ENCODE data around the gene RCAN2. TPM values are rescaled to one million over a fixed set of nuclear protein-coding genes. Genes with fewer than 3 reads are reported as not detected.

RCAN2 gene
- total and polyA plus RNA-seq, 4 experiments from 2014 or later: 0.06 to 0.21 TPM; not detected in 2

DNA sequence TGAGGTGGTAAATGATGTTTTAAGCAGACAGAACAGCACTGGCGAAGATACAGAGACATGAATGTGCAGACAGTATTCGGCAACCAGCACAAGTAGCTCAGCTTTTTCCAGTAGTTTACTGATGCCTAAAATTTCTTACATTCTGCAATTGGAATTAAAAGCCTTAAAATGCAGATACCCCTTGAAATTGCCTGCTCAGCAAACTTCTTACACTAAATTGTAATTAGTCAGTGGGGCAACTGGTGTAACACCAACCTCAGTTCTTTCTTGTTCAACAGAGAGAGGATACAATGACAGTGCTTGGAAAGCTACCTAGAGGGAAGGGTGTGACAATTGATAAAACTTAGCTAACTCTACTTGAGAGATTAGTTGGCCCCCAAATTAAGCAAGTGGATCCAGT, 199.4 kb downstream of the RCAN2 start:
- POLR2A ChIA-PET (ENCODE audit: partially characterized antibody): no interaction called here

DNA sequence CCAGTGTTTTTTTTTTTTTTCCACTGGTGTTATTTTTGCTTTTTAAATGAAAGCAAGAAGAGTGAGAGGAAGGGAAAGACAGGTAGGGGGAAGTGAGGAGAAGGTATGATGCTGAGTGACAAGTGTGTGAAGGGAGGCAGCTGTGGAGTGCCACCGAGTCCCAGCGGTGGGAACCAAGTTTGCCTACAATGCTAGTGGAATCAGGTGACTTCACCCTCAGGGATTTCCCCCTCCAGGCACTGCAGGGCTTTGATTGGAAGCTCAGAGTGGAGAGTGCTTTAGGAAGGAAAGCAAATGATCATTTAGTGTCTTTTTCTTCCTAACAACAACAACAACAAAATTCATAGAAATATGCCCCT, 200.0 kb downstream of the RCAN2 start:
- H3K36me3 ChIP-seq (ENCODE audit: insufficient read depth, low read length): no peaks in the 10 kb centered on the region

More for the DNA sequence above, 199.4 kb downstream of the RCAN2 start:
- no peaks in the 10 kb centered on the region for H3K27me3 ChIP-seq (ENCODE audit: insufficient read depth, low read length)
- Mint-ChIP-seq H3K27ac (no peak overlapping the region), H3K4me1 (no peaks in the 10 kb centered on the region), H3K9me3 (no peaks in the 10 kb centered on the region), H3K27me3 (peaks cover 12 to 29% of the 10 kb centered on the region in 2 donors), H3K4me3 (no peak overlapping the region), H3K36me3 (no peaks in the 10 kb centered on the region)
- H3K4me1 ChIP-seq (ENCODE audit: insufficient read depth, low read length): no peaks in the 10 kb centered on the region
- CTCF ChIA-PET (ENCODE audit: partially characterized antibody): no interaction called here
- intact Hi-C loops (cut with micrococcal nuclease): no loop called here
- H3K9me3 ChIP-seq (ENCODE audit: control insufficient read depth in 1 of 2, low read length in 2 of 2): no peaks in the 10 kb centered on the region
- H3K36me3 ChIP-seq (ENCODE audit: insufficient read depth, low read length): no peaks in the 10 kb centered on the region
- DNase-seq: no peak
- H3K27ac ChIP-seq (ENCODE audit: low read depth, low read length): no peak overlapping the region
- no peak overlapping the region for H3K4me3 ChIP-seq (ENCODE audit: low read length in 2 of 2)

GRCh38 chr6:46290421-46291274, 200.6 kb downstream of the RCAN2 start:
- ChIA-PET CTCF (ENCODE audit: partially characterized antibody) (no interaction called here), POLR2A (ENCODE audit: partially characterized antibody) (no interaction called here)
- no peak for DNase-seq
- Histone ChIP-seq H3K9me3 (ENCODE audit: control insufficient read depth in 1 of 2, low read length in 2 of 2) (no peaks in the 10 kb centered on the region), H3K27me3 (ENCODE audit: insufficient read depth, low read length) (no peaks in the 10 kb centered on the region), H3K27ac (ENCODE audit: low read depth, low read length) (no peak overlapping the region), H3K36me3 (ENCODE audit: insufficient read depth, low read length) (no peaks in the 10 kb centered on the region), H3K4me3 (ENCODE audit: low read length in 2 of 2) (no peak overlapping the region), H3K4me1 (ENCODE audit: insufficient read depth, low read length) (no peaks in the 10 kb centered on the region)
- H3K9me3 Mint-ChIP-seq: no peaks in the 10 kb centered on the region
- H3K36me3 Mint-ChIP-seq: no peaks in the 10 kb centered on the region
- no peaks in the 10 kb centered on the region for H3K4me1 Mint-ChIP-seq
- H3K27me3 Mint-ChIP-seq: peaks cover 11 to 29% of the 10 kb centered on the region in 2 donors
- H3K4me3 Mint-ChIP-seq: no peak overlapping the region
- H3K27ac Mint-ChIP-seq: no peak overlapping the region
- intact Hi-C loops (cut with micrococcal nuclease): no loop called here

More for the DNA sequence above, 200.0 kb downstream of the RCAN2 start:
- peaks cover 11 to 29% of the 10 kb centered on the region in 2 donors for H3K27me3 Mint-ChIP-seq
- CTCF ChIA-PET (ENCODE audit: partially characterized antibody): no interaction called here
- no peak overlapping the region for H3K27ac Mint-ChIP-seq
- Histone ChIP-seq H3K27ac (ENCODE audit: low read depth, low read length) (no peak overlapping the region), H3K27me3 (ENCODE audit: insufficient read depth, low read length) (no peaks in the 10 kb centered on the region), H3K9me3 (ENCODE audit: control insufficient read depth in 1 of 2, low read length in 2 of 2) (no peaks in the 10 kb centered on the region), H3K4me3 (ENCODE audit: low read length in 2 of 2) (no peak overlapping the region), H3K4me1 (ENCODE audit: insufficient read depth, low read length) (no peaks in the 10 kb centered on the region)
- no peak for DNase-seq
- H3K4me3 Mint-ChIP-seq: no peak overlapping the region
- H3K4me1 Mint-ChIP-seq: no peaks in the 10 kb centered on the region
- intact Hi-C loops (cut with micrococcal nuclease): no loop called here
- POLR2A ChIA-PET (ENCODE audit: partially characterized antibody): no interaction called here
- no peaks in the 10 kb centered on the region for H3K9me3 Mint-ChIP-seq
- no peaks in the 10 kb centered on the region for H3K36me3 Mint-ChIP-seq

DNA sequence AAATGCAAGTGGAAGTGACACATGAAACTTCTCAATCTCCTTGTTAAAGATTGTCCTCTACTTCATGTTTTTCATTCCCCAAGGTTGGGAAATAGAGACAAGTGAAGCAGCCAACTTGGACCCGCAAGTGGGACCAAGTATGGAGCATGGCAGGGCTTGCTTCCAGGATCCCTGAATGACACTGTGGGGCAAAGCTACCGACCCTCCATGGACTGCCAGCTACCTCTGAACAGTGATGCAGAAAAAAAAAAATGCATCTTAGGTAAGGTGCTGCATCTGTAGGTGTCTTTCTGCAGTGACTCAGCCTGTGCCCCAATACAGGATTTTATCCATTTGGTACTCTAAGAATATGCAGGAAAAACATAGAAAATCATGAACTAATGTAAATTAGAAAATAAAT, 201.4 kb downstream of the RCAN2 start:
- no peaks in the 10 kb centered on the region for H3K36me3 ChIP-seq (ENCODE audit: insufficient read depth, low read length)
- H3K9me3 Mint-ChIP-seq: no peaks in the 10 kb centered on the region
- H3K4me3 ChIP-seq (ENCODE audit: low read length in 2 of 2): no peak overlapping the region
- H3K27ac Mint-ChIP-seq: no peak overlapping the region
- no peaks in the 10 kb centered on the region for H3K36me3 Mint-ChIP-seq
- H3K4me3 Mint-ChIP-seq: no peak overlapping the region
- H3K27me3 Mint-ChIP-seq: peaks cover 8 to 22% of the 10 kb centered on the region in 2 donors
- no peak for DNase-seq
- ChIA-PET POLR2A (ENCODE audit: partially characterized antibody) (no interaction called here), CTCF (ENCODE audit: partially characterized antibody) (no interaction called here)
- intact Hi-C loops (cut with micrococcal nuclease): no loop called here
- H3K27ac ChIP-seq (ENCODE audit: low read depth, low read length): no peak overlapping the region
- no peaks in the 10 kb centered on the region for H3K4me1 Mint-ChIP-seq
- H3K9me3 ChIP-seq (ENCODE audit: control insufficient read depth in 1 of 2, low read length in 2 of 2): no peaks in the 10 kb centered on the region
- no peaks in the 10 kb centered on the region for H3K4me1 ChIP-seq (ENCODE audit: insufficient read depth, low read length)
- H3K27me3 ChIP-seq (ENCODE audit: insufficient read depth, low read length): no peaks in the 10 kb centered on the region

GRCh38 chr6:46288835-46289234, 202.4 kb downstream of the RCAN2 start:
- ChIA-PET POLR2A (ENCODE audit: partially characterized antibody) (no interaction called here), CTCF (ENCODE audit: partially characterized antibody) (no interaction called here)
- intact Hi-C loops (cut with micrococcal nuclease): no loop called here
- H3K27me3 Mint-ChIP-seq: peaks cover 7 to 20% of the 10 kb centered on the region in 2 donors
- H3K4me1 Mint-ChIP-seq: no peaks in the 10 kb centered on the region
- H3K9me3 ChIP-seq (ENCODE audit: control insufficient read depth in 1 of 2, low read length in 2 of 2): no peaks in the 10 kb centered on the region
- no peaks in the 10 kb centered on the region for H3K9me3 Mint-ChIP-seq
- no peak overlapping the region for H3K4me3 ChIP-seq (ENCODE audit: low read length in 2 of 2)
- no peaks in the 10 kb centered on the region for H3K36me3 Mint-ChIP-seq
- no peak for DNase-seq
- H3K27ac ChIP-seq (ENCODE audit: low read depth, low read length): no peak overlapping the region
- no peaks in the 10 kb centered on the region for H3K27me3 ChIP-seq (ENCODE audit: insufficient read depth, low read length)
- H3K4me1 ChIP-seq (ENCODE audit: insufficient read depth, low read length): no peaks in the 10 kb centered on the region
- no peak overlapping the region for H3K4me3 Mint-ChIP-seq
- no peaks in the 10 kb centered on the region for H3K36me3 ChIP-seq (ENCODE audit: insufficient read depth, low read length)
- peak overlapping the region in 1 of 7 donors; percentile 16 for H3K27ac Mint-ChIP-seq

- Histone ChIP-seq H3K4me1 (ENCODE audit: insufficient read depth, low read length) (no peaks in the 10 kb centered on the region), H3K9me3 (ENCODE audit: control insufficient read depth in 1 of 2, low read length in 2 of 2) (no peaks in the 10 kb centered on the region), H3K27ac (ENCODE audit: low read depth, low read length) (no peak overlapping the region), H3K4me3 (ENCODE audit: low read length in 2 of 2) (no peak overlapping the region), H3K27me3 (ENCODE audit: insufficient read depth, low read length) (no peaks in the 10 kb centered on the region), H3K36me3 (ENCODE audit: insufficient read depth, low read length) (no peaks in the 10 kb centered on the region)
- Mint-ChIP-seq H3K9me3 (no peaks in the 10 kb centered on the region), H3K36me3 (no peaks in the 10 kb centered on the region), H3K4me1 (no peaks in the 10 kb centered on the region), H3K27me3 (peaks cover 5 to 14% of the 10 kb centered on the region in 2 donors), H3K27ac (no peak overlapping the region), H3K4me3 (no peak overlapping the region)
- POLR2A ChIA-PET (ENCODE audit: partially characterized antibody): no interaction called here
- intact Hi-C loops (cut with micrococcal nuclease): no loop called here
- CTCF ChIA-PET (ENCODE audit: partially characterized antibody): no interaction called here
- DNase-seq: no peak
Measured at GRCh38 chr6:46287681-46288080, 203.6 kb downstream of the RCAN2 start.

- Histone ChIP-seq H3K27ac (ENCODE audit: low read depth, low read length) (no peak overlapping the region), H3K36me3 (ENCODE audit: insufficient read depth, low read length) (no peaks in the 10 kb centered on the region), H3K4me3 (ENCODE audit: low read length in 2 of 2) (no peak overlapping the region), H3K4me1 (ENCODE audit: insufficient read depth, low read length) (no peaks in the 10 kb centered on the region), H3K9me3 (ENCODE audit: control insufficient read depth in 1 of 2, low read length in 2 of 2) (no peaks in the 10 kb centered on the region), H3K27me3 (ENCODE audit: insufficient read depth, low read length) (no peaks in the 10 kb centered on the region)
- H3K36me3 Mint-ChIP-seq: no peaks in the 10 kb centered on the region
- H3K27me3 Mint-ChIP-seq: peaks cover 5 to 14% of the 10 kb centered on the region in 2 donors
- H3K27ac Mint-ChIP-seq: no peak overlapping the region
- H3K4me3 Mint-ChIP-seq: no peak overlapping the region
- H3K4me1 Mint-ChIP-seq: no peaks in the 10 kb centered on the region
- intact Hi-C loops (cut with micrococcal nuclease): no loop called here
- DNase-seq: no peak
- POLR2A ChIA-PET (ENCODE audit: partially characterized antibody): no interaction called here
- CTCF ChIA-PET (ENCODE audit: partially characterized antibody): no interaction called here
- H3K9me3 Mint-ChIP-seq: no peaks in the 10 kb centered on the region
Measured at GRCh38 chr6:46287043-46287442, 204.2 kb downstream of the RCAN2 start.

All from CD4-positive, alpha-beta memory T cell (primary cell).